HG02588 (cell line): ENCODE results near the gene LRIG3.

Experiments
- ATAC-seq: cut with Tn5 transposase; IDR thresholded peaks from one replicate; pipeline ENCODE4 v1.9.1; 2021; ENCODE audit warnings: mild to moderate bottlenecking, moderate library complexity; ENCODE audit not compliant: unreplicated experiment

The LRIG3 gene

GRCh38 chr12:58932806-58933681 is 12.7 kb upstream of the LRIG3 start:
- ATAC-seq, result no peak

GRCh38 chr12:58931518-58931917 is 11.2 kb upstream of the LRIG3 start:
- ATAC-seq, result no peak

GRCh38 chr12:58930770-58931324 is 10.5 kb upstream of the LRIG3 start:
- no peak for ATAC-seq

GRCh38 chr12:58927120-58927519 is 6.8 kb upstream of the LRIG3 start:
- ATAC-seq, result no peak

- no peak for ATAC-seq
Measured at GRCh38 chr12:58926586-58926985, 6.3 kb upstream of the LRIG3 start.

- ATAC-seq, result no peak
Measured at GRCh38 chr12:58925751-58926150, 5.4 kb upstream of the LRIG3 start.

GRCh38 chr12:58925111-58925611 is 4.9 kb upstream of the LRIG3 start:
- no peak for ATAC-seq

- ATAC-seq, result no peak
Measured at GRCh38 chr12:58924652-58925051, 4.3 kb upstream of the LRIG3 start.

GRCh38 chr12:58923781-58924180 is 3.5 kb upstream of the LRIG3 start:
- ATAC-seq, result no peak

GRCh38 chr12:58922849-58923248 is 2.5 kb upstream of the LRIG3 start:
- ATAC-seq, result no peak

- ATAC-seq, result no peak
Measured at GRCh38 chr12:58920961-58921861, 907 bp upstream of the LRIG3 start.

GRCh38 chr12:58919231-58920101 is 838 bp downstream of the LRIG3 start:
- ATAC-seq, result no peak

- ATAC-seq, result no peak
Measured at GRCh38 chr12:58918469-58918844, 1.8 kb downstream of the LRIG3 start.

- no peak for ATAC-seq
Measured at GRCh38 chr12:58917699-58918468, 2.4 kb downstream of the LRIG3 start.

- ATAC-seq, result no peak
Measured at GRCh38 chr12:58916921-58917511, 3.3 kb downstream of the LRIG3 start.

GRCh38 chr12:58916161-58916621 is 4.1 kb downstream of the LRIG3 start:
- ATAC-seq, result no peak

GRCh38 chr12:58915634-58916033 is 4.7 kb downstream of the LRIG3 start:
- ATAC-seq, result no peak

GRCh38 chr12:58915037-58915436 is 5.3 kb downstream of the LRIG3 start:
- no peak for ATAC-seq

- ATAC-seq, result no peak
Measured at GRCh38 chr12:58914457-58914856, 5.8 kb downstream of the LRIG3 start.
